ENCODE measurements around the gene AGK.
"Not testable (repeated sequence)": the region's sequence is repeated elsewhere in the genome, so short reads cannot be mapped to it uniquely, and the experiment has no call there.

AGK gene

GRCh38 chr7:141676618-141677017, 125.4 kb downstream of the AGK start:
- DNase-seq (ENCODE audit: low read depth) = no peak

GRCh38 chr7:141679014-141679413, 127.8 kb downstream of the AGK start:
- DNase-seq (ENCODE audit: low read depth) = no peak

- no peak for DNase-seq (ENCODE audit: low read depth)
Observed at GRCh38 chr7:141685285-141686023, 134.2 kb downstream of the AGK start.

GRCh38 chr7:141686074-141686473, 134.9 kb downstream of the AGK start:
- no peak for DNase-seq (ENCODE audit: low read depth)

GRCh38 chr7:141686670-141687069, 135.5 kb downstream of the AGK start:
- DNase-seq (ENCODE audit: low read depth) = no peak

- DNase-seq (ENCODE audit: low read depth) = no peak
Observed at GRCh38 chr7:141688043-141688442, 136.8 kb downstream of the AGK start.

- DNase-seq (ENCODE audit: low read depth) = not testable (repeated sequence)
Observed at GRCh38 chr7:141689072-141689825, 138.0 kb downstream of the AGK start.

- DNase-seq (ENCODE audit: low read depth) = no peak
Observed at GRCh38 chr7:141691540-141691939, 140.3 kb downstream of the AGK start.

- no peak for DNase-seq (ENCODE audit: low read depth)
Observed at GRCh38 chr7:141691961-141692360, 140.8 kb downstream of the AGK start.

GRCh38 chr7:141693082-141693481, 141.9 kb downstream of the AGK start:
- no peak for DNase-seq (ENCODE audit: low read depth)

GRCh38 chr7:141695803-141696289, 144.6 kb downstream of the AGK start:
- DNase-seq (ENCODE audit: low read depth) = no peak

- no peak for DNase-seq (ENCODE audit: low read depth)
Observed at GRCh38 chr7:141696348-141696747, 145.1 kb downstream of the AGK start.

- peak; percentile 46 for DNase-seq (ENCODE audit: low read depth)
Observed at GRCh38 chr7:141697211-141697871, 146.1 kb downstream of the AGK start.

GRCh38 chr7:141698247-141699015, 147.2 kb downstream of the AGK start:
- DNase-seq (ENCODE audit: low read depth) = no peak

GRCh38 chr7:141699860-141700259, 148.7 kb downstream of the AGK start:
- DNase-seq (ENCODE audit: low read depth) = no peak

- no peak for DNase-seq (ENCODE audit: low read depth)
Observed at GRCh38 chr7:141700296-141700847, 149.2 kb downstream of the AGK start.

- no peak for DNase-seq (ENCODE audit: low read depth)
Observed at GRCh38 chr7:141700848-141701371, 149.7 kb downstream of the AGK start.

GRCh38 chr7:141701489-141702046, 150.4 kb downstream of the AGK start:
- no peak for DNase-seq (ENCODE audit: low read depth)

- DNase-seq (ENCODE audit: low read depth) = no peak
Observed at GRCh38 chr7:141702047-141702567, 150.9 kb downstream of the AGK start, which contains the start of gene DENND11. Gene DENND11 (minus strand): TSS chr7:141702166. CDS start chr7:141702153, 13 bp downstream.

- DNase-seq (ENCODE audit: low read depth) = no peak
Observed at GRCh38 chr7:141702892-141703291, 151.7 kb downstream of the AGK start.

- no peak for DNase-seq (ENCODE audit: low read depth)
Observed at GRCh38 chr7:141704112-141704511, 152.9 kb downstream of the AGK start.

All from HS-5 (cell line).